NCI-H2107 treated with DMSO at 0.1 percent for 48 hours (cell line): ENCODE measurements around the gene MAPKAP1.
A peak's percentile ranks its signal among the peaks of the same experiment; 100 is the strongest.

Experiments
- DNase-seq: peaks from one replicate; lab custom pipeline; 2025; ENCODE audit not compliant: unreplicated experiment; lab: John Stamatoyannopoulos, UW

The MAPKAP1 gene

DNA sequence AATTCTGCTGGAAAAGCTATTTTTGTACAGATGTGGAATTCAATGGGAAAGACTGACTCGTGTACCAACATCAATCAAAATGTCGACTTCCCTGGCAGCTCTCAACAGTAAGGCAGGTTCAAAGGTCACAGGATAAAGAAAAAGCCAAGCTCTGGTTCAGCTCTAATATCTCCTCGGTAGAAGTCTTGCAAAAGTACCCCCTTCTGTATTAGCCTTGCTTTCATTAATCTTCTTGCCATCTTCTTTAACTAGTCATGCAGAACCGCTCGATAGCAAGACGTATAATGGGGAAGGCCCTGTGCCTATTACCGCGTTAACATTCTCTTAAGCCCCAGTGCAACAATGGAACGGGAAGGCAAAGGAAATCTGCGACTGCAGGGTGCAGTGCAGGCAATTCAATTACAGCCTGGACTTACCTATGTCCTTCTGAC is 244.1 kb downstream of the MAPKAP1 start:
- no peak for DNase-seq

DNA sequence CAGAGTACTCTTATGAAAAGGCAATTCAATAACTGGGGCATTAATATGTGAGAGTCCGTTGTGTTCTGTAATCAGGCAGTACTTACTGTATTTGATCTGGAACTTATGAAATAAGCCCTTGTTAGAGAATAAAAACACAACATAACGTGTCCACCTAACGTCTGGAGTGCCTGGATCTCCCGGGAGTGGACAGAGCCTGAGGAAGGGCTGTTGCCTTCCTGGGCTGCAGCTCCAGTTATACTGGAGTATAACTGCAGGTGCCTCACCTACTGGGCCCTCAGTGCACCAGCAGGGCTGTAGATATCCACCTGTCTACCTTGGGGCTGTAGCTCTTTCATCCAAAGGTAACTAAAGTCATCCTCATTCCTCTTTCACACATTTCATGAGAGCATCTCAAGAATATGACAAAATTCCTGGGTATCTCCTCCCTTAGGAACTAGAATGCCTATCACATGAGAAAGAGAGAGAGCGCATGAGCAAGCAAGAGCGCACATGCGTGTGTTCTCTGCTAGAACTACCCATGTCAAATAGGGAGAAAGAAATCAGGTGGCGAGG is 245.3 kb downstream of the MAPKAP1 start:
- no peak for DNase-seq

GRCh38 chr9:125460883-125461635 is 245.9 kb downstream of the MAPKAP1 start:
- no peak for DNase-seq

DNA sequence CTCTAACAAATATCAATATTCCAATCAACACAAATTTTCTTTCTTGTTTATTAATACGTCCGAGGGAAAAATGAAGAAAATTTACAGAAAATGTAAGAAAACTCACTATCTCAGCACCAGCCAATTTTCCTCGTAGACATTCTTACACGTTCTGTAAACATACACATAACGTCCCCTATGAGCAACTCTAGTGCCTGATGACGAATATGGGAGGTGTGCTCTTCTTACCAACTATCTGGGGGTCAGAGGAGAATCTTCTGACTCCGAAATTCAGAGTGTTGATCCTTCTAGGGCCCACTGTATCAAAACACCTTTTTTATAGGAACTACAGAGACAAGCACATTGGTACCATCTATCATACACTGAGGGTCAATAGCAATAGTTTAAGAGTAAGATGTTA is 246.7 kb downstream of the MAPKAP1 start:
- DNase-seq = no peak

GRCh38 chr9:125457357-125457756 is 249.7 kb downstream of the MAPKAP1 start:
- DNase-seq = no peak

DNA sequence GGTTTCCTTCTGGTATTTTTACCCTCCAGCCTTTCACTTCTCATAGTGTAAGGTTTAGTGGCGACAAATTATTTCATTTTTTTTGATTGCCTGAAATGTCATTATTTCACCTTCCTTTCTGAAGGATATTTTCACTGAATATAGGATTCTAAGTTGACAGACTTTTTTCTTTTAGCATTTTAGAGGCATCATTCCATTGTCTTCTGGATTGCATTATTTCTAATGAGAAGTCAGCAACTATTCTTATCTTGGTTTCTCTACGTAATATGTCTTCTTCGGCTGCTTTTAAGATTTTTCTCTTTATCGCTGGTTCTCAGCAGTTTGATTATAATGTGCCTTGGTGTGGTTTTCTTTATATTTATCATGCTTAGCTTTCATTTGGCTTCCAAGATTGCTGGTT is 251.1 kb downstream of the MAPKAP1 start:
- DNase-seq = no peak

DNA sequence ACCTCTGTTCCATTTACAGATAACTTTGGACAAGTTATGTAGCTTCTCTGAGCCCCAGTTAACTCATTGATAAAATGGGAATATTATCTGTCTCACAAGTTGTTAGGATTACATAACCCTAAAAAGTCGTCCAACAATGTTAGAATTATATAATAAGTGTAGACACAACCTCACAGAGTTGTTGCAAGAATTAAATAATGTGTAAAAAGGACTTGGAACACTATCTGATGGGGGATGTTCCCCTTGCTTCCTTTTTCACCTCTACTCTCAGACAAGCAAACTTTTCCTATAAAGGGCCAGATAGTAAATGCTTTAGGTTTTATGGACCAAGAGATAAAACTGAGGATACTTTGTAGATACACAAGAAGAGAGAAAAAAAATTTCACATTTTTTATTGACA is 251.9 kb downstream of the MAPKAP1 start:
- DNase-seq = no peak

- no peak for DNase-seq
These were observed 259.7 kb downstream of the MAPKAP1 start for GRCh38 chr9:125447202-125447802.

DNA sequence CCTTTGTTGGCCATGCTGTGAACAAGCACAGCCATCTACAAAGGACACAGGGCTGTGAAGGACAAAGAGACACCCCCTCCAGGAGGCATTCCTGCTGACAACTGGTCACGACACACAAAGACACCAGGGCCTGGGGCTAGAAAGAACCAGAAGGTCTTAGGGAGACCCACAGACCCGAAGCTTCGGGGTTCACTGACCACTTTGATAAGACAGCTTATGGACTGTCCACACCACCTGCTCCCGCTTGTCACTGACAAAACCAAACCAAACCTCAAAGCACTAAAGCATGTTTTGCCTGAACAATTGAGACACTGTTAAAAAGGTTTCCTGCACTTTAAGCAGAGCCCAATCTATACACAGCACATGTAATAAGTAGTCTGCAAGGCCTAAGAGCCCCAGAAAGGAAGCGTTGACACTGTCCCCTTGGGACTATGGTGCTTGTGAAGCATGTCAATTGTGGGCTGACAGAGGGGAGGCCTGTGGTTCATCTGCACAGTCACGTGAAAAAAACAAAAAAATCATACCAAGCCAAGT is 260.4 kb downstream of the MAPKAP1 start:
- peak; percentile 88 for DNase-seq

DNA sequence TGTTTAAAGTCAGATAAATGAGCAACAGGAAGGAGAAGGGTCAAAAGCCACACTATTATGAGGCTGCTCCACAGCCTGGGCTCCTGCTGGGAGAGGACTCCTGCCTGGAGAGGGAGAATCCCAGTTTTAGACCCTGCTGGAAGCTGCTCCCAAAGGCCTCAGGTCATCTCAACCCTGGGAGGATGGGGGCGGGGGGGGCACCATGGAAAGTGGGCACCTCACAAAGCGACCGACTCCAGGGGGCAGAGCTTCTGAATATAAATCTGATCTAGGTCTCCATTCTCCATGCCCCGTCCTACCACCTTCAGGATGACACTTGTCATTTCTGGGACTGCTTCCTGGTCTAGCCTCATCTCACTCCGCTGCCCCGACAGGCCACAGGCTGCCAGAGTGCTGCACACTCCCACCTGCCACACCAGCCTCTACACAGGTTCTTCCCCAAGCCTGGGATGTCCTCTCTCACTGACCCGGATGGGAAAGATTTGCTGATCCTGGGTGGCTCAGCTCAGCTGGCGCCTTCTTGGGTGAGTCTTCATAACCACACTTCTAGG is 262.0 kb downstream of the MAPKAP1 start:
- DNase-seq = no peak

GRCh38 chr9:125444166-125444565 is 262.8 kb downstream of the MAPKAP1 start:
- no peak for DNase-seq

- DNase-seq = no peak
These were observed 263.6 kb downstream of the MAPKAP1 start for GRCh38 chr9:125443367-125443766.

DNA sequence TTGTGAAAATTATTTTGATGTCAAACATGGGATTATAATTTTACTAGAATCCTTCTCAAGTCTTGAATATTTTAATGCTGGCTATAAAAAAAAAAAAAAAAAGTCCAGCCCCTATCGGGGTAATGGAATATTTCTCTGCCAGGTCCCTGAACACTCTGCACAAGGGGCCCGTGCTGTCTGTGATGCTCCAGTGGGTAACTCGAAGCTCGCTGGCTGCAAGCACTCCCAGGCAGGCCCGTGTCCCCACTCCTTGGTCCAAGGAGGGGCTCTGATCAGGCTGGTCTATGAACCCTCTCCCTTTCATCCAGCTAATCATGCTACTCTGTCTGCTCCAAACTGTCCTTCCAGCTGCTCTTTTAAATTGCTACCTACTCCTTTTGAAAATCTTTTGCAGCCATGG is 264.6 kb downstream of the MAPKAP1 start:
- no peak for DNase-seq

DNA sequence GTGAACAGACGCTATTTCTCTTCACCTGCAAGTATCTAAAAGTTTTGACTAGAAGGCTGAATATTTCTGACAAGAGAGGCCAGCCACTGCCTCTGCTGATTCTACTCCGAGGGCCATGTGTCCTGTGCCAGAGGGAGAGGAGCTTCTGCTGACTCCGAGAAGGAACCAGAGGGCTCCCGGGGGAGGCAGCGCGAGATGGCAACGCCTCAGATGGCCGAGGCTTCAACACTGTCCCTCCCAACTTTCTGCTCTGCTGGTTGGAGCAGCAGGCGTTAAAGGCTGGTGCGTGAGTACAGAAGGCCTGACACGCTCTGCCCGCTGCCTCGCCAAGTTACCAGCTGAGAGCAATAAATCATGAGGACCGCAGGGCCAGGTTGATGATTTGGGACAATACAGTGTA is 266.6 kb downstream of the MAPKAP1 start:
- peak; percentile 9 for DNase-seq

- DNase-seq = no peak
These were observed 267.4 kb downstream of the MAPKAP1 start for GRCh38 chr9:125439434-125440272.

DNA sequence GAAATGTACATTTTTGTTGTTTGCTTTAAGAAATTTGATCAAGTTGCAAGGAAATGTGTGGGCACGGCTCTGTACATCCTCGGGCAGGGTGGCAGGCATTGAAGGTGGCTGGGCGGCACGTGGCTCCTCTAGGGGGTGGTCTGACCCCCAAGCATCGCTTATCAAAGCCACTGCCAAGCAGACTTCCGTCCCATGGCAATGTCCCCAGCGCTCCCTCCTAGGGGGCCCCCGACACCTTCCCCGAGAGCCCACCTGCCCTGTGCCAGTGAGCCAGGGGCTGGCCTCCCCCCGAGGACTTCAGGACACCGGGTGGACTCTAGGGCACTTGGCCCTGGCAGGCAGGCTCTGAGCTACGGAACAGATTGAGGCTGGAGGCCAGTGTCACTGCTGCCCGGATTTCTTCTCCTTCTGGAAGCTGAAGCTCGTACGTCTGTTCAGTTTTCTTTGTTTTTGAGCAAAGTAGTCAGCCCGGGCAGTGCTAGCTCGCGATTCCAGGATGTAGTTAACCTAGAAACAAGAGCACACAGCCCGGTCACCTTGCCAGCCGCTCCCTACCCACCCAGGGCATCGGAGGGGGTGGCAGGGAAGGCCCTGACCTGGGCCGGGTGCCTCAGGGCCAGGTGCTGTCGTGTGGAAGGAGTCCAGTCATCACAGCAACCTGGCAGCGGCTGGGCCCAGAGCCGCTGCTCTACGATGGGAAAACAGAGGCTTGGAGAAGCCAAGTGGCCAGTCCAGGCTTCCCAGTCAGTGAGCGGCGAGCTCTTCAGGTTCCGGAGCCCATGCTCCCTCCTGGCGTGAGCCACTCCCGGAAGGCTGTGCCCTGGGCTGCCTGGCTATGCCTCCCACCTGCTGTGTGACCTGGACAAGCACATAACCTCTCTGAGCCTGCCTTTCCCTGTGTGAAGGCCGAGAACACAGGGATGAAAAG is 268.2 kb downstream of the MAPKAP1 start:
- no peak for DNase-seq

DNA sequence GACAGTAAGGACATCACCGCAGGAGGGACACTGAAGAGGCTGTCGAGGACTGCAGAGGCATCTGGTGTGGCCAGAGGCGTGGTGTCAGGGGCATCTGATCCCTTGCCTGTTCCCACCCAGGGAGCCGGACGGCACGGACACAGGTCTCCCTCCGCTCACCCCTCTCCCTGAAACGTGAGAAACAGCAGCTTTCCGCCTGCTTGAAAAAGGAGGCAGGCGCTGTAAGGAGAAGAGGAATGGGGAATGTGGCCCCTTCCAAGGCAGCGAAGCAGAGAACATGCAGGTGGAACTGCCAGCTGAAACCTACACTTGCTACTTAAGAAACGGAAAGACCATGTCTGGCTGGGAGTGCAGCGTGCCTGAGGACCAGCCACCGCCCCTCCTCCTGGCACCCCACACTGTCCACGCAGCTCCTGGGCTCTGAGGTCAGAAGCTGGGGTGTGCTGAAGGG is 269.2 kb downstream of the MAPKAP1 start:
- no peak for DNase-seq

DNA sequence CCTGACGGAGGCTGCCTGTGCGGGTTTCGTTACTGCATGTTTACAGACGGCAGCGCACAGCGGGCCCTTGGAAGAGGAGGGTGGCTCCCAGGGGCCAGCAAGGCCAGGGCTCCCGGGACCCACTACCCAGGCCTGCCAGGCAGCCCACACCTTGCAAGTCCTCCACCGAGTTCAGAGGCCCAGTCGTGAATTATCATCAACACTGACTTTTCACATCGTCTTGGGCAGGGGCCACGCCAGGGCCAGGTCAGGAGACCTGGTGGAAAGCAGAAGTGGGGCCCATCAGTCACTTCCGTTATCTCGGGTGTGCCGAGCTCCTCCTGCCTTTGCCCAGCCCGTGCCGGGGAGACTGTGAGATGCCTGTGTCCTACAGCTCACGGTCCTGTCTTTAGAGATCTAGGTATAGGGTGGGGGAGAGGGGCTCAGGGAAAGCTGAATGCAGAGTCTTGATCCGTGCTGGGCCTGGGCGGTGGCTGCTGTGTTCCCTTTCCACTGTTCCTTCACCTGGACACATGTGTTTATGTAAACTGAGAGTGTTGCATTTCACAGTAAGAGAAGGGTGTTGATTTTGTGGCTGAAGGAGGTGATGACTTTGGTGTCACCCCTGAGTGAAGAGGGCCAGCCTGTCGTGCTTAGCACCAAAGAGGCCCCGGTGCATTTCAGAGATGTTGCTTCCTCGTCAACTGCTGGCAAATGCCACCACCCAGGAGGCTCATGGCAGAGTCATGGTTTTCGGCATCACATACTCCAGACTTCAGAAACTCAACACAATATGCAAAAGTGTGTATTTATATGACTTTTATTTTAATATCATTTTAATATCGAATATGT is 270.2 kb downstream of the MAPKAP1 start:
- DNase-seq = no peak
